GM19324 (cell line): ENCODE measurements around the gene PML.

ENCODE experiments used
- ATAC-seq: cut with Tn5 transposase; IDR thresholded peaks from one replicate; pipeline ENCODE4 v1.9.1; 2021; ENCODE audit warnings: mild to moderate bottlenecking, moderate library complexity; ENCODE audit not compliant: unreplicated experiment, low FRiP score

Gene PML

GRCh38 chr15:73996939-73997338, 2.4 kb downstream of the PML start:
- no peak for ATAC-seq

GRCh38 chr15:73997986-73998385, 3.5 kb downstream of the PML start:
- no peak for ATAC-seq

GRCh38 chr15:74006774-74007639, 12.5 kb downstream of the PML start:
- no peak for ATAC-seq

- no peak for ATAC-seq
Observed at GRCh38 chr15:74007820-74008371, 13.4 kb downstream of the PML start.

- no peak for ATAC-seq
Observed at GRCh38 chr15:74008901-74009300, 14.4 kb downstream of the PML start.

- no peak for ATAC-seq
Observed at GRCh38 chr15:74010929-74011540, 16.5 kb downstream of the PML start.

- ATAC-seq, result no peak
Observed at GRCh38 chr15:74011610-74012009, 17.1 kb downstream of the PML start.

GRCh38 chr15:74013374-74013894, 18.9 kb downstream of the PML start:
- no peak for ATAC-seq

- ATAC-seq, result no peak
Observed at GRCh38 chr15:74019734-74020133, 25.2 kb downstream of the PML start.

- ATAC-seq, result no peak
Observed at GRCh38 chr15:74022706-74023470, 28.4 kb downstream of the PML start.

- ATAC-seq, result no peak
Observed at GRCh38 chr15:74024687-74025086, 30.2 kb downstream of the PML start.

GRCh38 chr15:74025436-74025835, 30.9 kb downstream of the PML start:
- no peak for ATAC-seq

GRCh38 chr15:74027688-74028087, 33.2 kb downstream of the PML start:
- no peak for ATAC-seq

GRCh38 chr15:74028646-74029045, 34.1 kb downstream of the PML start:
- ATAC-seq, result no peak

GRCh38 chr15:74032046-74032445, 37.5 kb downstream of the PML start:
- no peak for ATAC-seq

GRCh38 chr15:74032606-74033561, 38.4 kb downstream of the PML start:
- no peak for ATAC-seq

- ATAC-seq, result no peak
Observed at GRCh38 chr15:74034206-74034755, 39.8 kb downstream of the PML start.

GRCh38 chr15:74035121-74036017, 40.9 kb downstream of the PML start:
- ATAC-seq, result no peak
